Fibroblast of lung (primary cell): Measurements from ENCODE around the gene SAMSN1.

ENCODE experiments used
- EZH2 ChIP-seq: IDR thresholded peaks from 2 replicates; pipeline ENCODE4 v1.5.1; 2012; ENCODE audit warnings: low read length, control low read depth, mild to moderate bottlenecking; ENCODE audit errors: missing control alignments
- TF ChIP-seq, protein P1 (sequence below), 2 donors: IDR thresholded peaks in 1 of 2; conservative IDR thresholded peaks in 1 of 2; 1 replicate in 1 of 2; 2 replicates in 1 of 2; pipeline ENCODE4 v1.5.1; 2011 to 2012; ENCODE audit warnings: low read length in 2 of 2, control low read depth in 1 of 2, inconsistent platforms in 1 of 2, low read depth in 1 of 2, mild to moderate bottlenecking in 1 of 2

DNA sequence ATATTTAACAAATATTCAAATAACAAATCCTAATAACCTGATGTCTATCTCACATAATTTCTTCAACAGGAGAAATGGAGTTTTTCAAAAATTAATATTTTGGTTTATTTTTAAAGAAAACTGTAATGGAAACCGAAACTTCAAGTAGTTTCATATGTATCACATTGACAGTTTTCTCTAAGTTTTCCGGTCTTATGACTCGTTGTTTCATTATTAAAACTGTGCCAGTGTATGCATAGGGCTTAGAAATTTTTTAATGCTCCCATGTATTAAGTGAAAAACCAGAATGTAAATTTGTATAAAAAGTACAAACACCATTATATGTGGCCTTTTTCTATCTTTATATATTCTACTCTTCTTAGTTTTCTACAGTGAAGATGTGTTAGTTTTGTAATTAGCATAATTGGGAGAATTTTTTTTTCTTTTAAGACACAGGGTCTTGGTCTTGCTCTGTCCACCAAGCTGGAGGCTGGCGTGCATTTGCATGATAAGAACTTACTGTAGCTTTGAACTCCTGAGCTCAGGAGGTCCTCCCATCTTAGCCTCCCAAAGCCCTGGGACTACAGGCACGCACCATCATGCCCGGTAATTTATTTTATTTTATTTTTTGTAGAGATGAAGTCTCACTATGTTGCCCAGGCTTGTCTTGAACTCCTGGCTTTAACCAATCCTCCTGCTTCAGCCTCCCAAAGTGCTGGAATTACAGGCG is 43.9 kb upstream of the SAMSN1 start:
- TF ChIP-seq, protein P1, sequence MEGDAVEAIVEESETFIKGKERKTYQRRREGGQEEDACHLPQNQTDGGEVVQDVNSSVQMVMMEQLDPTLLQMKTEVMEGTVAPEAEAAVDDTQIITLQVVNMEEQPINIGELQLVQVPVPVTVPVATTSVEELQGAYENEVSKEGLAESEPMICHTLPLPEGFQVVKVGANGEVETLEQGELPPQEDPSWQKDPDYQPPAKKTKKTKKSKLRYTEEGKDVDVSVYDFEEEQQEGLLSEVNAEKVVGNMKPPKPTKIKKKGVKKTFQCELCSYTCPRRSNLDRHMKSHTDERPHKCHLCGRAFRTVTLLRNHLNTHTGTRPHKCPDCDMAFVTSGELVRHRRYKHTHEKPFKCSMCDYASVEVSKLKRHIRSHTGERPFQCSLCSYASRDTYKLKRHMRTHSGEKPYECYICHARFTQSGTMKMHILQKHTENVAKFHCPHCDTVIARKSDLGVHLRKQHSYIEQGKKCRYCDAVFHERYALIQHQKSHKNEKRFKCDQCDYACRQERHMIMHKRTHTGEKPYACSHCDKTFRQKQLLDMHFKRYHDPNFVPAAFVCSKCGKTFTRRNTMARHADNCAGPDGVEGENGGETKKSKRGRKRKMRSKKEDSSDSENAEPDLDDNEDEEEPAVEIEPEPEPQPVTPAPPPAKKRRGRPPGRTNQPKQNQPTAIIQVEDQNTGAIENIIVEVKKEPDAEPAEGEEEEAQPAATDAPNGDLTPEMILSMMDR (conservative IDR thresholded peaks at IDR 0.05 in 1 of 2, IDR thresholded peaks at IDR 0.05 in 1 of 2; ENCODE audit: low read depth in 1 of 2, low read length in 2 of 2): no peak
- no peak for TF ChIP-seq EZH2
